Stomach (tissue), 9 donors: ENCODE data around the gene EFL1. TPM values are rescaled to one million over a fixed set of nuclear protein-coding genes. Genes with fewer than 3 reads are reported as not detected.
"Not testable (repeated sequence)": the region's sequence is repeated elsewhere in the genome, so short reads cannot be mapped to it uniquely, and the experiment has no call there.

Source experiments
- DNase-seq, 2 donors: peaks; one replicate each; pipeline versions ENCODE4 v3.0.0 to v3.0.0-alpha.2; 2013 to 2019
- H3K27ac ChIP-seq, 5 donors: fragments of 200-600 bp in 4 of 5; sonication (generic) in 4 of 5; one replicate each; pipeline ENCODE4 v1.5.1; 2013 to 2019; ENCODE audit warnings: mild to moderate bottlenecking in 1 of 5, moderate library complexity in 1 of 5
- H3K27me3 ChIP-seq, 3 donors: fragments of 200-600 bp; sonication (generic); one replicate each; pipeline ENCODE4 v1.5.1; 2017 to 2019; ENCODE audit warnings: mixed run types in 1 of 3
- H3K36me3 ChIP-seq, 4 donors: fragments of 200-600 bp; sonication (generic); 1 replicate in 3 of 4; 2 replicates in 1 of 4; pipeline ENCODE4 v1.5.1; 2016 to 2019
- H3K4me1 ChIP-seq, 4 donors: fragments of 200-600 bp; sonication (generic); one replicate each; pipeline ENCODE4 v1.5.1; 2016 to 2019
- H3K4me3 ChIP-seq, 4 donors: fragments of 200-600 bp; sonication (generic) in 3 of 4; one replicate each; pipeline ENCODE4 v1.5.1; 2016 to 2019; ENCODE audit warnings: mild to moderate bottlenecking in 1 of 4
- H3K9me3 ChIP-seq, 4 donors: fragments of 200-600 bp; sonication (generic); one replicate each; pipeline ENCODE4 v1.5.1; 2016 to 2019
- EP300 ChIP-seq: sonication (generic); formaldehyde crosslinking; IDR thresholded peaks from one replicate; pipeline ENCODE4 v1.6.1; 2017; ENCODE audit warnings: antibody characterized with exemption
- POLR2A ChIP-seq, 4 donors: fragments of 450-650 bp; IDR thresholded peaks; one replicate each; pipeline ENCODE4 v1.6.1; 2016; ENCODE audit warnings: antibody characterized with exemption in 4 of 4, control low read depth in 2 of 4, mild to moderate bottlenecking in 1 of 4, moderate library complexity in 1 of 4
- POLR2AphosphoS5 ChIP-seq, 3 donors: sonication (generic); formaldehyde crosslinking; IDR thresholded peaks; one replicate each; pipeline ENCODE4 v1.6.1; 2016; ENCODE audit warnings: antibody characterized with exemption in 3 of 3
- WGBS, 5 donors: extraction: QIAGEN DNeasy Blood & Tissue Kit in 3 of 5; methylation state at CpG; one replicate each; pipeline versions ENCODE4 v1.1.5 to v1.1.7; 2013 to 2018; 5-methylcytosine and 5-hydroxymethylcytosine counted together
- intact Hi-C: fragments of 100-400 bp; cut with DNase I; formaldehyde crosslinking; loops from one replicate; pipeline ENCODE4 v1.15.1; 2023; ENCODE audit warnings: low total_unique reads
- polyA plus RNA-seq, 3 donors: library from polyadenylated mRNA; stranded (reverse); fragments of 200-250 nt; gene quantifications; one replicate each; pipeline ENCODE4 v1.2.3, GENCODE V29; 2013
- total RNA-seq, 5 donors: library from RNA; depleted of rRNA; stranded (reverse); fragments of >200 nt; gene quantifications; one replicate each; pipeline versions ENCODE4 v1.1.0 to v1.2.3, GENCODE V29; 2014 to 2016
- TF ChIP-seq, protein P1 (sequence below), 7 experiments: fragments of 450-650 bp in 4 of 7; fragments of 200-600 bp in 3 of 7; sonication (generic) in 3 of 7; IDR thresholded peaks; one replicate each; pipeline ENCODE4 v1.5.1; 2016 to 2019; ENCODE audit warnings: antibody characterized with exemption in 7 of 7, control low read depth in 2 of 7, mild to moderate bottlenecking in 1 of 7
- donor health status: healthy with polysubstance abuse.
- donor health status: Bipolar disorder and iron deficiency.
- donor health status: healthy.

EFL1 gene
- total and polyA plus RNA-seq, 8 donors: 4.6 to 19.8 (median 11.1) TPM

DNA sequence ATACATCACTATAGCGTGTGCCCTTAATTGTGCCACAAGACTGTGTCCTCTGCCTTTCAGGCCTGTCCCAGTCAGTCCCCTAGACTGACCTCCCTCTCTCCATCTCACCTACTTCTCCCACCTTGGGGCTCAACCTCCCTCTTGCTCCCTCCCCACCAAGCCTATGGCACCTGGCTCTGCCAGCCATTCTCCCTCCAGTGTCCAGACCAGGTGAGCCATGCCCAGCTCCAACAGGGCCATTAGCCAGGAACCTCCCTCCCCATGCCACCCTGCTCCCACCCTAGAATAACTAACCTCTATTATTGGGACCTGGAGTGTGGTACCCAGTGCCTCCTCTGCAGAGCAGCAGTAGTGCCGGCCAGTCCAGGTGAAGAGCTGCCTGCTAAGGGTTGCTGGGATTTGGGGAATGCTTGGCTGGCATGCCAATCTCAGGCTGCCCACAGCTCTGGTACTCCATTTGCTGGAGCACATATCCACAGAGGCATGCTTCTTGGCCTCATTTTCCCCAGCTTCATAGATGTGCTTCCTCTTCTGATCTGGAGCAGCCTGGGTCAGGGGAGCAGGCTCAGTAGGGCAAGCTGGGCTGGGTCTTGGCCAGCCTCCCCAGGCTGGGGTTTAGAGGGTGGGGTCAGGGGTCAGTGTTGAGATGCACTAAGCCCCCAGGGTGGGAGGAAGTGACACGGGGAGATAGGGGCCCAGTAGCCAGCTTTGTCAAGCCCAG, 38.9 kb upstream of the EFL1 start:
- TF ChIP-seq, protein P1, sequence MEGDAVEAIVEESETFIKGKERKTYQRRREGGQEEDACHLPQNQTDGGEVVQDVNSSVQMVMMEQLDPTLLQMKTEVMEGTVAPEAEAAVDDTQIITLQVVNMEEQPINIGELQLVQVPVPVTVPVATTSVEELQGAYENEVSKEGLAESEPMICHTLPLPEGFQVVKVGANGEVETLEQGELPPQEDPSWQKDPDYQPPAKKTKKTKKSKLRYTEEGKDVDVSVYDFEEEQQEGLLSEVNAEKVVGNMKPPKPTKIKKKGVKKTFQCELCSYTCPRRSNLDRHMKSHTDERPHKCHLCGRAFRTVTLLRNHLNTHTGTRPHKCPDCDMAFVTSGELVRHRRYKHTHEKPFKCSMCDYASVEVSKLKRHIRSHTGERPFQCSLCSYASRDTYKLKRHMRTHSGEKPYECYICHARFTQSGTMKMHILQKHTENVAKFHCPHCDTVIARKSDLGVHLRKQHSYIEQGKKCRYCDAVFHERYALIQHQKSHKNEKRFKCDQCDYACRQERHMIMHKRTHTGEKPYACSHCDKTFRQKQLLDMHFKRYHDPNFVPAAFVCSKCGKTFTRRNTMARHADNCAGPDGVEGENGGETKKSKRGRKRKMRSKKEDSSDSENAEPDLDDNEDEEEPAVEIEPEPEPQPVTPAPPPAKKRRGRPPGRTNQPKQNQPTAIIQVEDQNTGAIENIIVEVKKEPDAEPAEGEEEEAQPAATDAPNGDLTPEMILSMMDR (IDR thresholded peaks at IDR 0.05): no peak
- TF ChIP-seq POLR2A (IDR thresholded peaks at IDR 0.05) (no peak), EP300 (no peak), POLR2AphosphoS5 (IDR thresholded peaks at IDR 0.05) (no peak)
- WGBS, 5 donors: 75 to 87% (median 81%) methylated on average over 3 of the region's 3 CpGs
- intact Hi-C loops: no loop called here
- H3K36me3 ChIP-seq: no peaks in the 10 kb centered on the region
- H3K27ac ChIP-seq: no peak overlapping the region
- peaks cover 0 to 9% (median 3%) of the 10 kb centered on the region in 3 donors for H3K27me3 ChIP-seq
- peaks cover 0 to 5% (median 2%) of the 10 kb centered on the region in 4 donors for H3K4me1 ChIP-seq
- no peak for DNase-seq
- H3K4me3 ChIP-seq: no peak overlapping the region
- no peaks in the 10 kb centered on the region for H3K9me3 ChIP-seq

DNA sequence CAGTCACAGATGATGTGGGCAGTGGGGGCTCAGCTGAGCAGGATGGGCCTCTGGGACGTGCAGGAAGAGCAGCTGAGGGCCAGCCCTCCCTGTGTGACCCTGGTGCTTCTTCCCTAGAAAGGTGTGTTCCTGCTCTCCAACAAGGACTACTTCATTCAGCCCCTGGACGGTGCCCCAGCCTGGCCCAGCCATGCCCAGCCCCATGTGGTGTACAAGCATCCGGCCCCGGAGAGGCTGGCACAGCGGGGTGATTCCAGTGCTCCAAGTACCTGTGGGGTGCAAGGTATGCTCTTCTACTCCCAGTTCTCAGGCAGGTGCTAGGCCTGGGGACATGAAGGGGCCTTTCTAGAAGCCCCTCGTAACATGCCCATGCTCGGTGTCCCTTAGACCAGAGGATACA, 38.3 kb upstream of the EFL1 start:
- no peak overlapping the region for H3K27ac ChIP-seq
- WGBS, 5 donors: 88 to 96% (median 93%) methylated on average over 6 to 7 of the region's 7 CpGs

DNA sequence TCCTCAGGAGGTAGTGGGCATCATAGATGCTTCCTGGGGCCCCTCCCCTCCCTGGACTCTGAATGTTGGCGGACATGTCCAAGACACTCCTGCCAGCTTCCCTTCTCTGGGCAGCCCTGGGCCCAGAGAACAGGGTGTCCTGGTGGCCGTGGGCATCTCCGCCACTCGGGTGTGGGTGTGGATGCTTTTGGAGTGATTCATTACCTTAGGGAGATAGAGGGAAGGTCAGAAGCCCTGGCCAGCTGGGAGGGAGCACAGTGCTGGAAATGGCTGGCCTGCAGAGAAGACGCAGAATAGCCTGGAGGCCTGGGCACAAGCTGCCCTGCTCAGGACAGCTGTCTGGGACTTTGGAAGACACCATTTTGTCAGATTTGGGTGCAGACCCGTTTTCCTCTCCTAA, 37.8 kb upstream of the EFL1 start:
- H3K36me3 ChIP-seq, H3K27ac ChIP-seq: not testable (repeated sequence)
- 68 to 76% (median 71%) methylated on average over 6 of the region's 6 CpGs for WGBS, 5 donors

More for the DNA sequence above, 38.3 kb upstream of the EFL1 start:
- Histone ChIP-seq H3K4me1 (peaks cover 0 to 5% (median 2%) of the 10 kb centered on the region in 4 donors), H3K9me3 (no peaks in the 10 kb centered on the region), H3K36me3 (no peaks in the 10 kb centered on the region), H3K27me3 (peaks cover 0 to 9% (median 3%) of the 10 kb centered on the region in 3 donors), H3K4me3 (no peak overlapping the region)
- no peak for DNase-seq
- TF ChIP-seq, protein P1 (IDR thresholded peaks at IDR 0.05): no peak
- no peak for TF ChIP-seq POLR2A (IDR thresholded peaks at IDR 0.05)
- TF ChIP-seq EP300: no peak
- no peak for TF ChIP-seq POLR2AphosphoS5 (IDR thresholded peaks at IDR 0.05)
- intact Hi-C loops: no loop called here

DNA sequence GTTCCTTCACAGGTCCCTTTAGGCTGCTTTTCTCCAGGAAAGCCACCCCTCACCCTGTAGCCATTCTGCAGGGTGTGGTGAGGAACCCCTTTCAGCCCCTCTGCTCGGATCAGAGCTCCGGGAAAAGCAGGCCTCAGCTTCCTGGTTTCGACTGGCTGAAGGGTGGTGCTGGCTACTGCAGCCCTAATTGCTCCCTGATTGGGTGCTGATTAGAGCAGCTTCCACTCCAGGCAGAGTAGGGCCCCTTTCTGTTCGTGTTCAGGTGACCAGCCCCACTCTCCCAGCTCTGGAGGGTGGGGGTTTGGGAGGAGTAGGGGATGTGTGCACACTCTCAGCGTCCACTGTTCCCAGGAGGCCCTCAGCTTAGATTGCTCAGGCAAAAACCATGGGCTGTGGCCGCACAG, 37.0 kb upstream of the EFL1 start:
- peak in 1 of 2 donors; percentile 44 for DNase-seq
- WGBS, 5 donors: 33 to 76% (median 42%) methylated on average over 3 of the region's 6 CpGs
- H3K27me3 ChIP-seq, H3K4me1 ChIP-seq, intact Hi-C loops, H3K4me3 ChIP-seq, H3K36me3 ChIP-seq, H3K9me3 ChIP-seq, H3K27ac ChIP-seq: not testable (repeated sequence)

More for the DNA sequence above, 37.8 kb upstream of the EFL1 start:
- H3K4me3 ChIP-seq, H3K4me1 ChIP-seq, H3K9me3 ChIP-seq, intact Hi-C loops, H3K27me3 ChIP-seq, DNase-seq: not testable (repeated sequence)

DNA sequence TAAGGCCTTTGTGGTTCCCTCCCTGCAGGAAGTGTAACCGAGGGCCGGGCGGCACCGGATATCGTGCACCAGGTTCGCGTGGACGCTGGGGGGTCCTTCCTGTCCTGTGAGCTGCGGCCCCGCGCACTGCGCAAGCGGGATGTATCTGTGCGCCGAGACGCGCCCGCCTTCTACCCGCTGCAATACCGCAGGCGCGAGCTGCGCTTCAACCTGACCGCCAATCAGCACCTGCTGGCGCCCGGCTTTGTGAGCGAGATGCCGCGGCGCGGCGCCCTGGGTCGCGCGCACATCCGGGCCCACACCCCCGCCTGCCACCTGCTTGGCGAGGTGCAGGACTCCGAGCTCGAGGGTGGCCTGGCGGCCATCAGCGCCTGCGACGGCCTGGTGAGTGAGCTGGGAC, 36.0 kb upstream of the EFL1 start:
- H3K27me3 ChIP-seq: peaks cover 0 to 9% (median 3%) of the 10 kb centered on the region in 3 donors
- TF ChIP-seq, protein P1 (IDR thresholded peaks at IDR 0.05): no peak
- TF ChIP-seq POLR2A (IDR thresholded peaks at IDR 0.05) (no peak), POLR2AphosphoS5 (IDR thresholded peaks at IDR 0.05) (no peak)
- no peaks in the 10 kb centered on the region for H3K36me3 ChIP-seq
- peak overlapping the region in 1 of 4 donors; percentile 1 for H3K4me3 ChIP-seq
- intact Hi-C loops: no loop called here
- H3K4me1 ChIP-seq: peaks cover 0 to 5% (median 2%) of the 10 kb centered on the region in 4 donors
- no peak overlapping the region for H3K27ac ChIP-seq
- WGBS, 5 donors: 4 to 56% (median 54%) methylated on average over 23 to 44 of the region's 44 CpGs
- peak in 1 of 2 donors; percentile 76 for DNase-seq
- H3K9me3 ChIP-seq: no peaks in the 10 kb centered on the region
